Measurements from ENCODE around the gene ROR1. TPM values are rescaled to one million over a fixed set of nuclear protein-coding genes. Genes with fewer than 3 reads are reported as not detected.

Gene ROR1
- total RNA-seq, 1 donor = 0.10 TPM

DNA sequence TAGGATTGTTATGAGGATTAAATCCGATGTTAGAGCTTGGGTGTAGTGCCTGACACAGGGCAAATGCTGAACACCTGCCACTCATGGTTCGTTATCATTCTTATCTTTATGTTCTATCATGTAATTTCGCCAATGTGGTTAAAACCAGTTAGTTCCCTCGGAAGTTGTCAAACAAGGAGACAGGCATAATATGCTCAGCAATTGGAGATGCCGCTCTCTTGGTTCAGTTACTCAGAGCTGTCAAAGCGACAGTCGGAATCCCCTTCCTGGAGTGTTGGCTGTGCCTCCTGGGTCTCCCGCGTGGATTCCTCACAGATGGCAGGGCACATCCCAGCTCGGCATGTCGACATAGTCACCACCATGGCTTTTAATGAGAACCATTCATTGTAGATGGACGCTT is 192.2 kb downstream of the ROR1 start:
- no peaks in the 10 kb centered on the region for H3K4me1 ChIP-seq (ENCODE audit: insufficient read depth, low read length)
- H3K4me3 ChIP-seq (ENCODE audit: low read length) = no peak overlapping the region
- H3K27me3 ChIP-seq (ENCODE audit: insufficient read depth, low read length) = no peaks in the 10 kb centered on the region
- no peaks in the 10 kb centered on the region for H3K9me3 ChIP-seq (ENCODE audit: low read depth, low read length)

DNA sequence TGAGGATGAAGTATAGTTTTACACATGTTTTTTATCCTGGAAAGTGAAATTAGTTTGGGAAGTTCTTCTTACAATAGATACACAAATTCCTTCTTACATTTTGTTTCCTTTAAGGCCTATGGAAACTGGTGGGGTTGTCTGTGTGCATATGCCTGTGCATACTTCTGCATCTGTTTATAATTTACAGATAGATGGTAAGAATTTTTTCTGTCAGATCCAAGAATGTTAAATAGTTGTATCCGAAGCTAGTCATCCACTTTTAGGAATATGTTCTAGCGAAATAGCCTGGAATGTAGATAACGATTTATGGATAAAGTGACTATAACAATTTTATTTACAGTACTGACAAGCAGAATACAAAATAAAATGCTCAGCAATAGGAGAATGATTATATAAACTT is 194.1 kb downstream of the ROR1 start:
- Histone ChIP-seq H3K4me1 (ENCODE audit: insufficient read depth, low read length) (no peaks in the 10 kb centered on the region), H3K9me3 (ENCODE audit: low read depth, low read length) (no peaks in the 10 kb centered on the region), H3K4me3 (ENCODE audit: low read length) (no peak overlapping the region), H3K27me3 (ENCODE audit: insufficient read depth, low read length) (no peaks in the 10 kb centered on the region)

DNA sequence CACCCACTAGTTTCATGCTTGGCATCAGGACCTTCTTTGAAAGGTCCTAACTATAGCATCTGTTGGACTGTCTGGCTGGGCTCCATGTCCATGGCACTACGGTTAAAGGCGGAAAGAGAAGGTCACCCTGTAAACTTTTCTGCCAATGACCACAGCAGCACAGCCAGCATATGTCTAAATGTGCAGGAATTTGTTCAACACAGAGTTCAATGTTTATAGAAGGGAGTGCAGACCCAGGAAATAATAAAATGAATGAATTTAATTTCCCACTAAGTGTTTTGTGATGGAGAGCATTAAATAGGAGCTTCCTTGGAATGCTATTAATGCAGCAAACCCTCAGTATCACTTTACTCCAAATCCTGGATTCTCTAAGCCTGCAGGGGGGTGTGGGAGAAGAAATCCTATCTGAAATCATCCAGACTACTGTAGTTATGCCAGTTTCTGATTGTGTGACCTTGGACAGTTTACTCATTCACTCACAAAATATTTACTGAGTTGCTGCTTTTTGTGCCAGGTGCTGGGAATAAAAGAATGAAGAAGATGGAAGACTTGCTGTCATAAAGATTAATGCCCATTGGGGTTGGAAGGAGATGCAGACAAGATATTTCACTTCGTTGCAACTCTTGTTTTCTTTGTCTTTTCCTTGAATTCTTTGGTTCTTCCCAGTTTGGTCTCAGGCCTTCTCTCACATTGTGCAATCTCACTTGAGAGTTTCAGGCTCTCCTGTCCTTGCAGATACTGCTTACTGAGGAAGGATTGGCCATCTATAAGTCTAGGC is 195.0 kb downstream of the ROR1 start:
- Histone ChIP-seq H3K4me3 (ENCODE audit: low read length) (no peak overlapping the region), H3K4me1 (ENCODE audit: insufficient read depth, low read length) (no peaks in the 10 kb centered on the region), H3K9me3 (ENCODE audit: low read depth, low read length) (no peaks in the 10 kb centered on the region), H3K27me3 (ENCODE audit: insufficient read depth, low read length) (no peaks in the 10 kb centered on the region)

DNA sequence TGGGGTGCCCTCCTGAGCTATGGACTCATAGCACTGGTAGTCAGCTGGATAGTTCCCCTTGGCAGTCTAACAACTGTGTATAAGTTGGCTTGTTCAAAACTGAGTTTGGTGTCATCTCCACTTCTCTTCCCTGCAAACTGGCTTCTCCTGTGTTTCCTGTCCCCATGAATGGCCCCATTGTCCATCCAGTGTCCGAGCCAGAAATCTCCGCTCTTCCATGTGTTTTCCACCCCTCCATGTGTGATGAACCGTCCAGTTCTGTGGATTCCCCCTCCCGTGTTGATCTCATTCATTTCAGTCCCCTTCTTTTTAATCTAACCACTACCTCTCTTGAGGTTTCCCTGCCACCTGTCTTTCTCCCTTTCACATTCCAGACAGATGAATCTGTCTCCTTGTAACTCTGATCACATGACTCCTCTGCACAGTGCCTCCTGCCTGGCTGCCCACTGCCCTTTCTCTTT is 195.7 kb downstream of the ROR1 start:
- Histone ChIP-seq H3K9me3 (ENCODE audit: low read depth, low read length) (no peaks in the 10 kb centered on the region), H3K4me3 (ENCODE audit: low read length) (no peak overlapping the region), H3K27me3 (ENCODE audit: insufficient read depth, low read length) (no peaks in the 10 kb centered on the region), H3K4me1 (ENCODE audit: insufficient read depth, low read length) (no peaks in the 10 kb centered on the region)

DNA sequence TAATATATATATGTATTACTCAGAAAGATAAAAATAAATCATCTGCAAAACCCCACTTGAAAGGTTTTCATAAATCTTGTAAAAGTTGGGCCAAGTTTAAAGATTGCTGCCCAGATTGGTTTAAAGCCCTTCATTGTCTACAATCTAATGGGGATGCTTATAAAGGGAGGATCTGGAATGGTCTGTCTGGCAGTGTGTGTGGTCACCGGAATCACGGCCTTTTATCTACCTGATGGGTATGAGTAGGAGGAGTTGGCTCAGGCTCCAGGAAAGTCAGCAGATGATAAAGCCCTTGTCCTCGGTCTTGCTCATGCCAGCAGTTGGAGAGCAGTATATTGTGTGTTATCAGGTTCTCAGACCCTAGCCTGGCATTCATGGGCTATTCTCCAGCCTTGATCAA is 197.7 kb downstream of the ROR1 start:
- H3K4me3 ChIP-seq (ENCODE audit: low read length) = no peak overlapping the region

GRCh38 chr1:63973005-63973419 is 199.2 kb downstream of the ROR1 start:
- Histone ChIP-seq H3K27me3 (ENCODE audit: insufficient read depth, low read length) (no peaks in the 10 kb centered on the region), H3K9me3 (ENCODE audit: low read depth, low read length) (no peaks in the 10 kb centered on the region), H3K4me3 (ENCODE audit: low read length) (no peak overlapping the region), H3K4me1 (ENCODE audit: insufficient read depth, low read length) (no peaks in the 10 kb centered on the region)

More for the DNA sequence above, 197.7 kb downstream of the ROR1 start:
- Histone ChIP-seq H3K27me3 (ENCODE audit: insufficient read depth, low read length) (no peaks in the 10 kb centered on the region), H3K9me3 (ENCODE audit: low read depth, low read length) (no peaks in the 10 kb centered on the region), H3K4me1 (ENCODE audit: insufficient read depth, low read length) (no peaks in the 10 kb centered on the region)

DNA sequence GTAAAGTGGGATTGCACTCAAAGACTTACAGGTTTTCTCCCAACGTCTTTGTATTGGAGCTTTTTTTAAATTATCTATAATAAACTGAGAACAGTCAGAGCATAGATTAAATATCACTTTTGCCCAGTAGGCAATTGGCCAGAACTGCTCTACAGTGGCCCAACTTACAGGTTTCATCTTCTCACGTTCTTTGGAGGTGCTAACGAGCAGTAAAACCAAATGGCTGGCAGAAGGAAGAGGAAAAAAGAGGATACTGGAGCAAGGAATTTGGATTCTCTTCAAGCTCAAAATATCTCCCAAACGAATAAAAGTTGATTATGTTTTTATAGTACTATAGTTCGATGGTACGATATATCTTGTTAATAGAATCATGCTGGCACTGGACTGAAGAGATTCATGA is 201.1 kb downstream of the ROR1 start:
- Histone ChIP-seq H3K9me3 (ENCODE audit: low read depth, low read length) (no peaks in the 10 kb centered on the region), H3K27me3 (ENCODE audit: insufficient read depth, low read length) (no peaks in the 10 kb centered on the region), H3K4me1 (ENCODE audit: insufficient read depth, low read length) (no peaks in the 10 kb centered on the region), H3K4me3 (ENCODE audit: low read length) (no peak overlapping the region)

DNA sequence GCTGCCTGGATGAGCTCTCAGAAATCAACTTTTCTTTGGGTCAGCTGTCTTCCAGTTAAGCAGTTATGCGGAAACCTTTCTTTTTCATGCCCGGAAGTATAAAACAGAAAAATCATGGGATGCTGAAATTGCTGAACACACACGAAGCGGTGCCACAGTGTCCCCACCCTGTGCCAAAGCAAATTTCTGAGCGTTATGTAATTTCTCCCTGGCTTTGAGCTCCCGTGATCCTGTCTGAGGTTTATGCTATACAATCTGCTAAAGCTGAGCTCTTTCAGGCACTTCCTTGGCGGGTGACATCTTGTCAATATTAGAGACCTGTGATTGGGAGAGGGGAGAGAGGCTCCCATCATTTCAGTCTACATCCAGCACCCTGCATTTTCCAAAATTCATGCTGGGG is 201.7 kb downstream of the ROR1 start:
- no peaks in the 10 kb centered on the region for H3K9me3 ChIP-seq (ENCODE audit: low read depth, low read length)
- H3K4me3 ChIP-seq (ENCODE audit: low read length) = no peak overlapping the region
- no peaks in the 10 kb centered on the region for H3K4me1 ChIP-seq (ENCODE audit: insufficient read depth, low read length)
- H3K27me3 ChIP-seq (ENCODE audit: insufficient read depth, low read length) = no peaks in the 10 kb centered on the region

DNA sequence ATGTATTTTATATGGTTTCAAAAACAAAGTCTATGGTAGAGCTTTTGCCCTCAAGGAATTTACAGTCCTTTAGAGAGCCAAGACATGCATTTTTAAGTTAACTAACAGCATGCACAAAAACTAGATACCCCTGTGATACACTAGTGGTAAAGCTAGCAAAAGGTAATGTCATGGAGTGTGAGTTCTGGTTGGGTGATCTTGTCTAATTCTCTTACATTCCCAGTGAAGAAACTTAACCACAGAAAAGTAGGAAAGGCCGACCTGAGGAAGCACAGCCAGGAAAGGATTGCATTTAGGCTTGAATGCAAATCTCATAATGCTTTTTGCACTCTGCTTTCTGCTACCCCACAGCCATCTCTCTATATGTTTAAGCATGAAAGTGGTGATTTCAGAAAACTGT is 202.2 kb downstream of the ROR1 start:
- no peak overlapping the region for H3K4me3 ChIP-seq (ENCODE audit: low read length)
- H3K4me1 ChIP-seq (ENCODE audit: insufficient read depth, low read length) = no peaks in the 10 kb centered on the region
- no peaks in the 10 kb centered on the region for H3K27me3 ChIP-seq (ENCODE audit: insufficient read depth, low read length)
- H3K9me3 ChIP-seq (ENCODE audit: low read depth, low read length) = no peaks in the 10 kb centered on the region

DNA sequence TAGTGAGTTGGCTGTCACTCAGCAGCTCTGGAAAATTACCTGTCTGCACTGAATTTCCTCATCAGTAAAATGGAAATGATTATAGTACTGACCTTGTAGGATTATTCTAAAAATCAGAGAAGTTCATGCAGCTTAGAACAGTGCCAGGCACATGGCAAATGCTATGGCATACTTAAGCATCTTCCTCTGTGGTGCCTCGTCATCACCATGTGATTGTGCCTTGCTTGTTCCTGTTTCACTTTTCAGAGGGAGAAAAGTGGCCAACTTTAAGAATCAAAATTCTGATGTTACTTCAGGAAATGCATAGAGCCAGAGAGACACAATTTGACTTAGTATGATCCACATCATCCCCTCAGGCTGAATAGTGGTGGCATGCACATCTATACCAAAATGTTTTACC is 203.6 kb downstream of the ROR1 start:
- Histone ChIP-seq H3K27me3 (ENCODE audit: insufficient read depth, low read length) (no peaks in the 10 kb centered on the region), H3K4me3 (ENCODE audit: low read length) (no peak overlapping the region), H3K9me3 (ENCODE audit: low read depth, low read length) (no peaks in the 10 kb centered on the region), H3K4me1 (ENCODE audit: insufficient read depth, low read length) (no peaks in the 10 kb centered on the region)

DNA sequence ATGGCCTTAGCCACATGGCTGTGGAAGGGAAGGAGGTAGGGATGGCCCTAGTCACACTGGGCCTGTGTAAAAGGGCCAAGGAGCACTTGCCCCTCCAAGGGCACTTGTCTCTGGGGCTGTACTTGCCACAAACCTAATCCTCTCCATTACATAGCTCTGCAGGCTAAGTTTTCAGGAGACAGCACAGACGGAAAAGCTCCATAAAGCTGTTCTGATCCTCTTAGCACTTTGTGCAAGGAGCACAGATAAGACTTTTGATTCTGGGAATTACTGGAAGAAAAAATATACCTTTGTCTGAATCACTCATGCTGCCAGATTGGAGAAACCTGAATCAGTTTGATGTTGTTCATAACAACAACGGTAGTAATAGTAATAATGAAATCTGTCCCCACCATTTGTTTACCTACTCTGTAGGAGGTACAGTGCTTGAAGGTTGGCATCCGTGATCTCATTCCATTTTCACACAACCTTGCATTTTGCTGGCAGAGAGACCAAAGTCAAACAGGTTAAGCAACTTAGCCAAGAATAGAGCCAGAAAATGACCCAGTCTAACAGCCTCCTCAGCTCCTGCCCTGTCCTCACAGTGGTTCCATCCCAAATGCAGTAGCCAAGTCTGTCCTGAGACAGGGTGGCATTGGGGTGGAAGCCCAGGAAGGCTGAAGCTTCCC is 207.1 kb downstream of the ROR1 start:
- H3K4me3 ChIP-seq (ENCODE audit: low read length) = no peak overlapping the region
- no peaks in the 10 kb centered on the region for H3K4me1 ChIP-seq (ENCODE audit: insufficient read depth, low read length)
- no peaks in the 10 kb centered on the region for H3K27me3 ChIP-seq (ENCODE audit: insufficient read depth, low read length)
- H3K9me3 ChIP-seq (ENCODE audit: low read depth, low read length) = no peaks in the 10 kb centered on the region

GRCh38 chr1:63981408-63981773 is 207.6 kb downstream of the ROR1 start:
- Histone ChIP-seq H3K4me1 (ENCODE audit: insufficient read depth, low read length) (no peaks in the 10 kb centered on the region), H3K4me3 (ENCODE audit: low read length) (no peak overlapping the region), H3K27me3 (ENCODE audit: insufficient read depth, low read length) (no peaks in the 10 kb centered on the region), H3K9me3 (ENCODE audit: low read depth, low read length) (no peaks in the 10 kb centered on the region)

DNA sequence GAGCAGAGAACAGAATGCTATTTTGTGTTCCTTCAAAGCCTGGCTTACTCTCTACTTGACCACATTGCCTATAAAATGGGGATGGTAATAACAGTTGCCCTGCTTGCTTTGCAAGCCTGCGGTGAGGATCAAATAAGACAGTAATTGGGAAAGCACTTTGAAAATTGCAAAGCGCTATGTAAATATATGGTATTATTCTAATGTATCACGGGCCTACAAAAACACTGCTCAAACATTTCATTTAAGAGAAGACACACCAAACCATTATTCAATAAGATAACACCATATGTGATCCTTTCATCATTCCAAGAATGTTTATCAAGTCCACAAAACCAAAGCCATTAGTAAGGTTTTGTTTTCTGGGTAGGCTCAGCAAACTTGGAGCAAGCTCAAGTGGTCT is 208.4 kb downstream of the ROR1 start:
- no peak overlapping the region for H3K4me3 ChIP-seq (ENCODE audit: low read length)
- no peaks in the 10 kb centered on the region for H3K27me3 ChIP-seq (ENCODE audit: insufficient read depth, low read length)
- H3K9me3 ChIP-seq (ENCODE audit: low read depth, low read length) = no peaks in the 10 kb centered on the region
- H3K4me1 ChIP-seq (ENCODE audit: insufficient read depth, low read length) = no peaks in the 10 kb centered on the region

DNA sequence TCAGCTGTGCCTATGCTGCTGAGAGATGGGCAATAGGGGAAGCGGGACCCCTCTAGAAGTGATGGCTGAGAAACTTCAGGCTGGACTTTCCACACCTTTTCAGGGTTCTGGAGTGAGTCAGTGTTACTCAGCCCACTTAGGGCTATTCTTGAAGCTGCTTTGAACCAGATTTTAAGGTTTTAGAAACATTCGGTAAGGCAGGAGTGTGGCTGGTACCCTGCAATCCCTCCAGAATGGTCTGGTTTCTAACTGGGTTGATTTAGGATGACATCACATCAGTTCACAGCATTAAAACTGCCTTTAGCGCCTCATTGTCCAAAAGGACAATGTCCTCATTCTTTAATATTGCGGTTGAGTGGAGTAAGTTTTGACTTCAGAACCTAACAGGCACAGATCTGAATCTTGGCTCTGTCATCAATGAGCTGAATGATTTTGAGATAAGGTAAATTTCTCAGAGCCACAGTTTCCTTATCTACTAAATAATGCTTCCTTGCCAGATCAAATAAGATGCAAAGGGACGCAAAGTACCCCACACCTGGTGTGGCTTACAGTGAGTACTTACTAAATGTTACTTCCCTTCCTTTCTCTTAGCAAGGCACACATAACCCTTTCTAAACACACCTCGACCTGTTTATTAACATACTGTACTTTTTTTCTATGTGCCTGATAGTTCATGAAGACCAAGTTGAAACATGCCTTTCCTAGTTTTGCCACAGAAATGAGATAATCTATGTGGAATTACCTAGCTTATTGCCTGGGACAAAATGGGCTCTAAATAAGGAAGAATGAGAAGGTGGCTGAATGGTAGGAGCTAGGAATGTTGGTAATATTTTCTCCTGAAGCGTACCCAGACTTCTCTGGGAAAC is 209.8 kb downstream of the ROR1 start:
- H3K9me3 ChIP-seq (ENCODE audit: low read depth, low read length) = no peaks in the 10 kb centered on the region
- no peaks in the 10 kb centered on the region for H3K27me3 ChIP-seq (ENCODE audit: insufficient read depth, low read length)
- H3K4me3 ChIP-seq (ENCODE audit: low read length) = no peak overlapping the region
- H3K4me1 ChIP-seq (ENCODE audit: insufficient read depth, low read length) = no peaks in the 10 kb centered on the region

- Histone ChIP-seq H3K4me3 (ENCODE audit: low read length) (no peak overlapping the region), H3K27me3 (ENCODE audit: insufficient read depth, low read length) (no peaks in the 10 kb centered on the region), H3K9me3 (ENCODE audit: low read depth, low read length) (no peaks in the 10 kb centered on the region), H3K4me1 (ENCODE audit: insufficient read depth, low read length) (no peaks in the 10 kb centered on the region)
Measured at GRCh38 chr1:63984257-63984929, 210.6 kb downstream of the ROR1 start.

All from mononuclear cell (primary cell).